HepG2 (cell line): ENCODE results near the gene SOCS3. TPM values are rescaled to one million over a fixed set of nuclear protein-coding genes. Genes with fewer than 3 reads are reported as not detected.

Experiments
- ATAD3A ChIP-seq: sonication (generic); formaldehyde crosslinking; IDR thresholded peaks from 2 replicates; pipeline ENCODE4 v1.4.0; 2020; ENCODE audit warnings: missing genetic modification reagents
- BRD4 ChIP-seq: sonication (generic); formaldehyde crosslinking; IDR thresholded peaks from 2 replicates; pipeline ENCODE4 v1.4.0; 2020; ENCODE audit warnings: missing genetic modification reagents
- CBFB ChIP-seq: sonication (generic); formaldehyde crosslinking; IDR thresholded peaks from 2 replicates; pipeline ENCODE4 v1.4.0; 2020; ENCODE audit warnings: missing genetic modification reagents
- FOXA1 ChIP-seq, 2 experiments: fragments of 450-650 bp in 1 of 2; sonication (generic) in 1 of 2; formaldehyde crosslinking in 1 of 2; IDR thresholded peaks; 2 replicates each; pipeline versions ENCODE4 v1.4.0 to v1.6.1; 2016 to 2020; ENCODE audit warnings: missing genetic modification reagents in 1 of 2
- HMG20A ChIP-seq: IDR thresholded peaks from 2 replicates; pipeline ENCODE4 v1.6.1; 2016; ENCODE audit warnings: borderline replicate concordance
- KDM5A ChIP-seq: fragments of 200-600 bp; sonication (generic); IDR thresholded peaks from 2 replicates; pipeline ENCODE4 v1.7.0; 2018; ENCODE audit warnings: antibody characterized with exemption, mild to moderate bottlenecking, low read length, borderline replicate concordance
- MIER2 ChIP-seq: IDR thresholded peaks from 2 replicates; pipeline ENCODE4 v1.6.1; 2016; ENCODE audit warnings: missing biosample characterization, missing genetic modification reagents
- ZNF292 ChIP-seq: sonication (generic); formaldehyde crosslinking; IDR thresholded peaks from 2 replicates; pipeline ENCODE4 v1.8.1; 2022; ENCODE audit warnings: mild to moderate bottlenecking, low read depth, missing genetic modification reagents, borderline replicate concordance
- ZNF607 ChIP-seq: sonication (generic); formaldehyde crosslinking; IDR thresholded peaks from 2 replicates; pipeline ENCODE4 v1.5.1; 2020; ENCODE audit warnings: missing genetic modification reagents, mild to moderate bottlenecking, borderline replicate concordance
- polyA plus RNA-seq, 8 experiments: library from polyadenylated mRNA; depleted of rRNA in 3 of 8; stranded (reverse) in 7 of 8; unstranded in 1 of 8; fragments of >200 nt; fragmentation: Illumina TruSeq in 4 of 8; extraction: Trizol in 4 of 8; gene quantifications; 2 replicates each; pipeline versions ENCODE4 v1.2.1 to v1.2.3, GENCODE V29; 2011 to 2016; ENCODE audit warnings: low read depth in 4 of 8, missing spikeins in 1 of 8, mixed read lengths in 1 of 8; ENCODE audit not compliant: insufficient read depth in 1 of 8
- total RNA-seq, 5 experiments: library from RNA; depleted of rRNA; stranded (reverse); fragments of >200 nt; fragmentation: Illumina TruSeq; extraction: Trizol; gene quantifications; 2 replicates each; pipeline ENCODE4 v1.2.3, GENCODE V29; 2016; ENCODE audit warnings: low read depth in 1 of 5
- TF ChIP-seq, protein P1 (sequence below): sonication (generic); formaldehyde crosslinking; IDR thresholded peaks from 2 replicates; pipeline ENCODE4 v1.4.0; 2020; ENCODE audit warnings: missing genetic modification reagents
- TF ChIP-seq, protein P2 (sequence below): sonication (generic); formaldehyde crosslinking; IDR thresholded peaks from 2 replicates; pipeline ENCODE4 v1.4.0; 2020; ENCODE audit warnings: missing genetic modification reagents
- TF ChIP-seq, protein P3 (sequence below): IDR thresholded peaks from 2 replicates; pipeline ENCODE4 v1.6.1; 2016; ENCODE audit warnings: low read depth
- TF ChIP-seq, protein P4 (sequence below): sonication (generic); formaldehyde crosslinking; conservative IDR thresholded peaks from 2 replicates; pipeline ENCODE4 v1.4.0; 2020; ENCODE audit warnings: missing genetic modification reagents
- TF ChIP-seq, protein P5 (sequence below): sonication (generic); formaldehyde crosslinking; IDR thresholded peaks from 2 replicates; pipeline ENCODE4 v1.4.0; 2020; ENCODE audit warnings: missing genetic modification reagents
- TF ChIP-seq, protein P6 (sequence below): sonication (generic); formaldehyde crosslinking; IDR thresholded peaks from 2 replicates; pipeline ENCODE4 v1.5.0; 2020; ENCODE audit warnings: mild to moderate bottlenecking, low read depth, missing genetic modification reagents, borderline replicate concordance

SOCS3 gene
- total and polyA plus RNA-seq, 2 of the 13 experiments (the other 11 are each of a cell fraction or from before 2014, with no cell fraction given): 0.77 to 2.4 TPM

DNA sequence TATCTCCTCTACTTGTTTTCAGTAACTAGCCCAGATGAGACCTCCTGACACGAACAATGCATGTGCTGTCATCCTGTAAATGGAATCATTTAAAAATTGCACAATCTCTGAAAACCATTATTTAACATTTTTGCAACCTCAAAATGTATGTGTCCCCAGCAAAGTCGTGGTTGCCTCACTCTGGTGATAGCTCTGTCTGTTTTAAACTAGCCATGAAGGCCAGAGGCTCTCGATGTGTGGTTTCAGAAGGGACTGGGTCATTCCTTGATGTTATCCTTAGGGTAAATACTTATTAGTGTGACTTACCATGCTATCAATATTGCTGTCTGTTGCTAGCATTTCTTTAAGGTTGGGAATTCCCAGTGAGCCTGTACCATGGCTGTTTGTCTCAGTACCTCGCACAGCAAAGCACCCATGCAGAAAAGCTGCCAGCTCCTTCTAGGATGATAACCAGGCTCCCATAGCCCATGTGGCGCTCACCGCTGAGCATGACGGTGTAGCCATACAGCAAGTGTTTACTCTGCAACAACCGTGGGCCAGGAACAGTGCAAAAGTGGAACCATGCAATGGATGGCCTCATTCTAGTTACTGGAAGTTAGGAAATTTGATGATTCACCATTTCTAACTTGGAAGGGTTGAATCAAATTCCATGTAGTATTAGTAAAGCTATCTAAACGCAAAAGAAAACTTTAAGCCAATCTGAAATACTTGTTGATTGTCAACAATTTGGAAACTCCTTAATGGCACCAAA, 15.7 kb upstream of the SOCS3 start (continued):
- TF ChIP-seq, protein P1, sequence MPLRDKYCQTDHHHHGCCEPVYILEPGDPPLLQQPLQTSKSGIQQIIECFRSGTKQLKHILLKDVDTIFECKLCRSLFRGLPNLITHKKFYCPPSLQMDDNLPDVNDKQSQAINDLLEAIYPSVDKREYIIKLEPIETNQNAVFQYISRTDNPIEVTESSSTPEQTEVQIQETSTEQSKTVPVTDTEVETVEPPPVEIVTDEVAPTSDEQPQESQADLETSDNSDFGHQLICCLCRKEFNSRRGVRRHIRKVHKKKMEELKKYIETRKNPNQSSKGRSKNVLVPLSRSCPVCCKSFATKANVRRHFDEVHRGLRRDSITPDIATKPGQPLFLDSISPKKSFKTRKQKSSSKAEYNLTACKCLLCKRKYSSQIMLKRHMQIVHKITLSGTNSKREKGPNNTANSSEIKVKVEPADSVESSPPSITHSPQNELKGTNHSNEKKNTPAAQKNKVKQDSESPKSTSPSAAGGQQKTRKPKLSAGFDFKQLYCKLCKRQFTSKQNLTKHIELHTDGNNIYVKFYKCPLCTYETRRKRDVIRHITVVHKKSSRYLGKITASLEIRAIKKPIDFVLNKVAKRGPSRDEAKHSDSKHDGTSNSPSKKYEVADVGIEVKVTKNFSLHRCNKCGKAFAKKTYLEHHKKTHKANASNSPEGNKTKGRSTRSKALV (CRISPR knock-in tag): 0 out of 2 replicates have a peak, but pooled peaks have one; percentile 53
- no peak for TF ChIP-seq BRD4 (CRISPR knock-in tag)
- TF ChIP-seq FOXA1 (IDR thresholded peaks at IDR 0.05): no peak
- peak; percentile 83 for TF ChIP-seq FOXA1 (CRISPR knock-in tag; IDR thresholded peaks at IDR 0.05)
- TF ChIP-seq KDM5A: no peak
- no peak for TF ChIP-seq ATAD3A (CRISPR knock-in tag)
- TF ChIP-seq, protein P2, sequence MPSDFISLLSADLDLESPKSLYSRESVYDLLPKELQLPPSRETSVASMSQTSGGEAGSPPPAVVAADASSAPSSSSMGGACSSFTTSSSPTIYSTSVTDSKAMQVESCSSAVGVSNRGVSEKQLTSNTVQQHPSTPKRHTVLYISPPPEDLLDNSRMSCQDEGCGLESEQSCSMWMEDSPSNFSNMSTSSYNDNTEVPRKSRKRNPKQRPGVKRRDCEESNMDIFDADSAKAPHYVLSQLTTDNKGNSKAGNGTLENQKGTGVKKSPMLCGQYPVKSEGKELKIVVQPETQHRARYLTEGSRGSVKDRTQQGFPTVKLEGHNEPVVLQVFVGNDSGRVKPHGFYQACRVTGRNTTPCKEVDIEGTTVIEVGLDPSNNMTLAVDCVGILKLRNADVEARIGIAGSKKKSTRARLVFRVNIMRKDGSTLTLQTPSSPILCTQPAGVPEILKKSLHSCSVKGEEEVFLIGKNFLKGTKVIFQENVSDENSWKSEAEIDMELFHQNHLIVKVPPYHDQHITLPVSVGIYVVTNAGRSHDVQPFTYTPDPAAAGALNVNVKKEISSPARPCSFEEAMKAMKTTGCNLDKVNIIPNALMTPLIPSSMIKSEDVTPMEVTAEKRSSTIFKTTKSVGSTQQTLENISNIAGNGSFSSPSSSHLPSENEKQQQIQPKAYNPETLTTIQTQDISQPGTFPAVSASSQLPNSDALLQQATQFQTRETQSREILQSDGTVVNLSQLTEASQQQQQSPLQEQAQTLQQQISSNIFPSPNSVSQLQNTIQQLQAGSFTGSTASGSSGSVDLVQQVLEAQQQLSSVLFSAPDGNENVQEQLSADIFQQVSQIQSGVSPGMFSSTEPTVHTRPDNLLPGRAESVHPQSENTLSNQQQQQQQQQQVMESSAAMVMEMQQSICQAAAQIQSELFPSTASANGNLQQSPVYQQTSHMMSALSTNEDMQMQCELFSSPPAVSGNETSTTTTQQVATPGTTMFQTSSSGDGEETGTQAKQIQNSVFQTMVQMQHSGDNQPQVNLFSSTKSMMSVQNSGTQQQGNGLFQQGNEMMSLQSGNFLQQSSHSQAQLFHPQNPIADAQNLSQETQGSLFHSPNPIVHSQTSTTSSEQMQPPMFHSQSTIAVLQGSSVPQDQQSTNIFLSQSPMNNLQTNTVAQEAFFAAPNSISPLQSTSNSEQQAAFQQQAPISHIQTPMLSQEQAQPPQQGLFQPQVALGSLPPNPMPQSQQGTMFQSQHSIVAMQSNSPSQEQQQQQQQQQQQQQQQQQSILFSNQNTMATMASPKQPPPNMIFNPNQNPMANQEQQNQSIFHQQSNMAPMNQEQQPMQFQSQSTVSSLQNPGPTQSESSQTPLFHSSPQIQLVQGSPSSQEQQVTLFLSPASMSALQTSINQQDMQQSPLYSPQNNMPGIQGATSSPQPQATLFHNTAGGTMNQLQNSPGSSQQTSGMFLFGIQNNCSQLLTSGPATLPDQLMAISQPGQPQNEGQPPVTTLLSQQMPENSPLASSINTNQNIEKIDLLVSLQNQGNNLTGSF (CRISPR knock-in tag): no peak
- TF ChIP-seq CBFB (CRISPR knock-in tag): 0 out of 2 replicates have a peak, but pooled peaks have one; percentile 19
- TF ChIP-seq MIER2 (CRISPR knock-in tag): peak; percentile 40; the same call in 1 of the 2 replicates
- no peak for TF ChIP-seq ZNF607 (CRISPR knock-in tag)
- TF ChIP-seq, protein P3, sequence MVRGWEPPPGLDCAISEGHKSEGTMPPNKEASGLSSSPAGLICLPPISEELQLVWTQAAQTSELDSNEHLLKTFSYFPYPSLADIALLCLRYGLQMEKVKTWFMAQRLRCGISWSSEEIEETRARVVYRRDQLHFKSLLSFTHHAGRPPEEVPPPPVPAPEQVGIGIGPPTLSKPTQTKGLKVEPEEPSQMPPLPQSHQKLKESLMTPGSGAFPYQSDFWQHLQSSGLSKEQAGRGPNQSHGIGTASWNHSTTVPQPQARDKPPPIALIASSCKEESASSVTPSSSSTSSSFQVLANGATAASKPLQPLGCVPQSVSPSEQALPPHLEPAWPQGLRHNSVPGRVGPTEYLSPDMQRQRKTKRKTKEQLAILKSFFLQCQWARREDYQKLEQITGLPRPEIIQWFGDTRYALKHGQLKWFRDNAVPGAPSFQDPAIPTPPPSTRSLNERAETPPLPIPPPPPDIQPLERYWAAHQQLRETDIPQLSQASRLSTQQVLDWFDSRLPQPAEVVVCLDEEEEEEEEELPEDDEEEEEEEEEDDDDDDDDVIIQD (CRISPR knock-in tag): peak; percentile 38; the same call in 1 of the 2 replicates
- TF ChIP-seq, protein P4, sequence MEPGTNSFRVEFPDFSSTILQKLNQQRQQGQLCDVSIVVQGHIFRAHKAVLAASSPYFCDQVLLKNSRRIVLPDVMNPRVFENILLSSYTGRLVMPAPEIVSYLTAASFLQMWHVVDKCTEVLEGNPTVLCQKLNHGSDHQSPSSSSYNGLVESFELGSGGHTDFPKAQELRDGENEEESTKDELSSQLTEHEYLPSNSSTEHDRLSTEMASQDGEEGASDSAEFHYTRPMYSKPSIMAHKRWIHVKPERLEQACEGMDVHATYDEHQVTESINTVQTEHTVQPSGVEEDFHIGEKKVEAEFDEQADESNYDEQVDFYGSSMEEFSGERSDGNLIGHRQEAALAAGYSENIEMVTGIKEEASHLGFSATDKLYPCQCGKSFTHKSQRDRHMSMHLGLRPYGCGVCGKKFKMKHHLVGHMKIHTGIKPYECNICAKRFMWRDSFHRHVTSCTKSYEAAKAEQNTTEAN (CRISPR knock-in tag): 0 out of 2 replicates have a peak, but pooled peaks have one; percentile 38
- peak; percentile 47; the same call in 1 of the 2 replicates for TF ChIP-seq ZNF292 (CRISPR knock-in tag)
- TF ChIP-seq, protein P5, sequence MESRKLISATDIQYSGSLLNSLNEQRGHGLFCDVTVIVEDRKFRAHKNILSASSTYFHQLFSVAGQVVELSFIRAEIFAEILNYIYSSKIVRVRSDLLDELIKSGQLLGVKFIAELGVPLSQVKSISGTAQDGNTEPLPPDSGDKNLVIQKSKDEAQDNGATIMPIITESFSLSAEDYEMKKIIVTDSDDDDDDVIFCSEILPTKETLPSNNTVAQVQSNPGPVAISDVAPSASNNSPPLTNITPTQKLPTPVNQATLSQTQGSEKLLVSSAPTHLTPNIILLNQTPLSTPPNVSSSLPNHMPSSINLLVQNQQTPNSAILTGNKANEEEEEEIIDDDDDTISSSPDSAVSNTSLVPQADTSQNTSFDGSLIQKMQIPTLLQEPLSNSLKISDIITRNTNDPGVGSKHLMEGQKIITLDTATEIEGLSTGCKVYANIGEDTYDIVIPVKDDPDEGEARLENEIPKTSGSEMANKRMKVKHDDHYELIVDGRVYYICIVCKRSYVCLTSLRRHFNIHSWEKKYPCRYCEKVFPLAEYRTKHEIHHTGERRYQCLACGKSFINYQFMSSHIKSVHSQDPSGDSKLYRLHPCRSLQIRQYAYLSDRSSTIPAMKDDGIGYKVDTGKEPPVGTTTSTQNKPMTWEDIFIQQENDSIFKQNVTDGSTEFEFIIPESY: peak; percentile 24; the same call in 1 of the 2 replicates
- TF ChIP-seq HMG20A: peak; percentile 14; the same call in 1 of the 2 replicates
- TF ChIP-seq, protein P6, sequence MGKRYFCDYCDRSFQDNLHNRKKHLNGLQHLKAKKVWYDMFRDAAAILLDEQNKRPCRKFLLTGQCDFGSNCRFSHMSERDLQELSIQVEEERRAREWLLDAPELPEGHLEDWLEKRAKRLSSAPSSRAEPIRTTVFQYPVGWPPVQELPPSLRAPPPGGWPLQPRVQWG (CRISPR knock-in tag): no peak
